ENCODE measurements around the gene CHERP. TPM values are rescaled to one million over a fixed set of nuclear protein-coding genes. Genes with fewer than 3 reads are reported as not detected.

CHERP gene
- total and polyA plus RNA-seq, 2 of the 13 experiments (the other 11 are each of a cell fraction or from before 2014, with no cell fraction given) = 4.3 to 5.4 TPM

GRCh38 chr19:16542045-16542909 is at the start of gene CHERP (continued):
- no peak; the same call in 1 of the 2 replicates for TF ChIP-seq CTCF (CRISPR knock-in tag; IDR thresholded peaks at IDR 0.05)
- TF ChIP-seq SOX13 (IDR thresholded peaks at IDR 0.05) = no peak
- TF ChIP-seq SOX13 (CRISPR knock-in tag; conservative IDR thresholded peaks at IDR 0.05 in 1 of 2, IDR thresholded peaks at IDR 0.05 in 1 of 2) = peak in 1 of 2 experiments; percentile 9; a peak in 2 of 4 replicates
- TF ChIP-seq ZNF326 (CRISPR knock-in tag; IDR thresholded peaks at IDR 0.05; ENCODE audit: borderline replicate concordance) = no peak
- no peak for TF ChIP-seq STAG1 (CRISPR knock-in tag; IDR thresholded peaks at IDR 0.05)
- TF ChIP-seq ZNF207 (IDR thresholded peaks at IDR 0.05; ENCODE audit: borderline replicate concordance) = no peak
- TF ChIP-seq ZKSCAN5 (CRISPR knock-in tag; IDR thresholded peaks at IDR 0.05) = no peak
- no peak for TF ChIP-seq MBNL3 (CRISPR knock-in tag; conservative IDR thresholded peaks at IDR 0.05)
- no peak for TF ChIP-seq TRIM24 (CRISPR knock-in tag; IDR thresholded peaks at IDR 0.05)
- TF ChIP-seq, protein P1, sequence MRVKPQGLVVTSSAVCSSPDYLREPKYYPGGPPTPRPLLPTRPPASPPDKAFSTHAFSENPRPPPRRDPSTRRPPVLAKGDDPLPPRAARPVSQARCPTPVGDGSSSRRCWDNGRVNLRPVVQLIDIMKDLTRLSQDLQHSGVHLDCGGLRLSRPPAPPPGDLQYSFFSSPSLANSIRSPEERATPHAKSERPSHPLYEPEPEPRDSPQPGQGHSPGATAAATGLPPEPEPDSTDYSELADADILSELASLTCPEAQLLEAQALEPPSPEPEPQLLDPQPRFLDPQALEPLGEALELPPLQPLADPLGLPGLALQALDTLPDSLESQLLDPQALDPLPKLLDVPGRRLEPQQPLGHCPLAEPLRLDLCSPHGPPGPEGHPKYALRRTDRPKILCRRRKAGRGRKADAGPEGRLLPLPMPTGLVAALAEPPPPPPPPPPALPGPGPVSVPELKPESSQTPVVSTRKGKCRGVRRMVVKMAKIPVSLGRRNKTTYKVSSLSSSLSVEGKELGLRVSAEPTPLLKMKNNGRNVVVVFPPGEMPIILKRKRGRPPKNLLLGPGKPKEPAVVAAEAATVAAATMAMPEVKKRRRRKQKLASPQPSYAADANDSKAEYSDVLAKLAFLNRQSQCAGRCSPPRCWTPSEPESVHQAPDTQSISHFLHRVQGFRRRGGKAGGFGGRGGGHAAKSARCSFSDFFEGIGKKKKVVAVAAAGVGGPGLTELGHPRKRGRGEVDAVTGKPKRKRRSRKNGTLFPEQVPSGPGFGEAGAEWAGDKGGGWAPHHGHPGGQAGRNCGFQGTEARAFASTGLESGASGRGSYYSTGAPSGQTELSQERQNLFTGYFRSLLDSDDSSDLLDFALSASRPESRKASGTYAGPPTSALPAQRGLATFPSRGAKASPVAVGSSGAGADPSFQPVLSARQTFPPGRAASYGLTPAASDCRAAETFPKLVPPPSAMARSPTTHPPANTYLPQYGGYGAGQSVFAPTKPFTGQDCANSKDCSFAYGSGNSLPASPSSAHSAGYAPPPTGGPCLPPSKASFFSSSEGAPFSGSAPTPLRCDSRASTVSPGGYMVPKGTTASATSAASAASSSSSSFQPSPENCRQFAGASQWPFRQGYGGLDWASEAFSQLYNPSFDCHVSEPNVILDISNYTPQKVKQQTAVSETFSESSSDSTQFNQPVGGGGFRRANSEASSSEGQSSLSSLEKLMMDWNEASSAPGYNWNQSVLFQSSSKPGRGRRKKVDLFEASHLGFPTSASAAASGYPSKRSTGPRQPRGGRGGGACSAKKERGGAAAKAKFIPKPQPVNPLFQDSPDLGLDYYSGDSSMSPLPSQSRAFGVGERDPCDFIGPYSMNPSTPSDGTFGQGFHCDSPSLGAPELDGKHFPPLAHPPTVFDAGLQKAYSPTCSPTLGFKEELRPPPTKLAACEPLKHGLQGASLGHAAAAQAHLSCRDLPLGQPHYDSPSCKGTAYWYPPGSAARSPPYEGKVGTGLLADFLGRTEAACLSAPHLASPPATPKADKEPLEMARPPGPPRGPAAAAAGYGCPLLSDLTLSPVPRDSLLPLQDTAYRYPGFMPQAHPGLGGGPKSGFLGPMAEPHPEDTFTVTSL (CRISPR knock-in tag; IDR thresholded peaks at IDR 0.05; ENCODE audit: borderline replicate concordance) = peak; percentile 10; the same call in 1 of the 2 replicates
- TF ChIP-seq PTBP1 (IDR thresholded peaks at IDR 0.05; ENCODE audit: low read depth, low read length, poor library complexity, severe bottlenecking) = no peak
- peak; percentile 63; the same call in 1 of the 2 replicates for TF ChIP-seq ZNF614 (CRISPR knock-in tag; IDR thresholded peaks at IDR 0.05; ENCODE audit: borderline replicate concordance)
- 0 out of 2 replicates have a peak, but pooled peaks have one; percentile 49 for TF ChIP-seq ATF1 (CRISPR knock-in tag; IDR thresholded peaks at IDR 0.05)
- TF ChIP-seq, protein P2, sequence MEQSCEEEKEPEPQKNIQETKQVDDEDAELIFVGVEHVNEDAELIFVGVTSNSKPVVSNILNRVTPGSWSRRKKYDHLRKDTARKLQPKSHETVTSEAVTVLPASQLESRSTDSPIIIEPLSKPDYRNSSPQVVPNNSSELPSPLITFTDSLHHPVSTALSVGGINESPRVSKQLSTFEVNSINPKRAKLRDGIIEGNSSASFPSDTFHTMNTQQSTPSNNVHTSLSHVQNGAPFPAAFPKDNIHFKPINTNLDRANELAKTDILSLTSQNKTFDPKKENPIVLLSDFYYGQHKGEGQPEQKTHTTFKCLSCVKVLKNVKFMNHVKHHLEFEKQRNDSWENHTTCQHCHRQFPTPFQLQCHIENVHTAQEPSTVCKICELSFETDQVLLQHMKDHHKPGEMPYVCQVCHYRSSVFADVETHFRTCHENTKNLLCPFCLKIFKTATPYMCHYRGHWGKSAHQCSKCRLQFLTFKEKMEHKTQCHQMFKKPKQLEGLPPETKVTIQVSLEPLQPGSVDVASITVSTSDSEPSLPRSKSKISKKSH (CRISPR knock-in tag; IDR thresholded peaks at IDR 0.05; ENCODE audit: borderline replicate concordance) = 0 out of 2 replicates have a peak, but pooled peaks have one; percentile 16
- TF ChIP-seq MAF1 (CRISPR knock-in tag; IDR thresholded peaks at IDR 0.05; ENCODE audit: borderline replicate concordance) = peak; percentile 80; the same call in 1 of the 2 replicates
- TF ChIP-seq ZNF383 (CRISPR knock-in tag; IDR thresholded peaks at IDR 0.05; ENCODE audit: borderline replicate concordance) = no peak; the same call in 1 of the 2 replicates
- TF ChIP-seq YY1 (IDR thresholded peaks at IDR 0.05; ENCODE audit: insufficient read depth, insufficient replicate concordance, low read depth, low read length) = no peak
- no peak for TF ChIP-seq MAFF (IDR thresholded peaks at IDR 0.05; ENCODE audit: low read depth, low read length)
- TF ChIP-seq, protein P3, sequence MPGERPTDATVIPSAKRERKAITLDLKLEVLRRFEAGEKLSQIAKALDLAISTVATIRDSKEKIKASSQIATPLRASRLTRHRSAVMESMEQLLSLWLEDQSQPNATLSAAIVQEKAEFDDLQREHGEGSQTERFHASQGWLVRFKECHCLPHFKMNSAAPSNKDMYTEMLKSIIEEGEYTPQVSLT (CRISPR knock-in tag; IDR thresholded peaks at IDR 0.05; ENCODE audit: borderline replicate concordance, low read depth) = 0 out of 2 replicates have a peak, but pooled peaks have one; percentile 38

Measured in HepG2 (cell line).